Activated T-cell treated with anti-CD3 and anti-CD28 coated beads for 1 hour (primary cell): ENCODE measurements around the gene ECE1.
"Not testable (repeated sequence)": the region's sequence is repeated elsewhere in the genome, so short reads cannot be mapped to it uniquely, and the experiment has no call there.

Experiments
- DNase-seq: peaks from one replicate; pipeline ENCODE4 v3.0.0-alpha.2; 2020; ENCODE audit warnings: low read depth

ECE1 gene

GRCh38 chr1:21220815-21221214, 69.4 kb downstream of the ECE1 start:
- DNase-seq: no peak

- DNase-seq: no peak
Measured at GRCh38 chr1:21219674-21220073, 70.6 kb downstream of the ECE1 start.

GRCh38 chr1:21217812-21218596, 72.3 kb downstream of the ECE1 start:
- peak; percentile 20 for DNase-seq

- DNase-seq: peak; percentile 53
Measured at GRCh38 chr1:21216835-21217811, 73.1 kb downstream of the ECE1 start.

GRCh38 chr1:21212126-21212525, 78.1 kb downstream of the ECE1 start:
- DNase-seq: no peak

- not testable (repeated sequence) for DNase-seq
Measured at GRCh38 chr1:21208137-21208700, 82.0 kb downstream of the ECE1 start.

- no peak for DNase-seq
Measured at GRCh38 chr1:21206117-21206516, 84.1 kb downstream of the ECE1 start.

- DNase-seq: no peak
Measured at GRCh38 chr1:21205416-21205815, 84.8 kb downstream of the ECE1 start.

GRCh38 chr1:21201650-21202049, 88.6 kb downstream of the ECE1 start:
- DNase-seq: no peak

DNA sequence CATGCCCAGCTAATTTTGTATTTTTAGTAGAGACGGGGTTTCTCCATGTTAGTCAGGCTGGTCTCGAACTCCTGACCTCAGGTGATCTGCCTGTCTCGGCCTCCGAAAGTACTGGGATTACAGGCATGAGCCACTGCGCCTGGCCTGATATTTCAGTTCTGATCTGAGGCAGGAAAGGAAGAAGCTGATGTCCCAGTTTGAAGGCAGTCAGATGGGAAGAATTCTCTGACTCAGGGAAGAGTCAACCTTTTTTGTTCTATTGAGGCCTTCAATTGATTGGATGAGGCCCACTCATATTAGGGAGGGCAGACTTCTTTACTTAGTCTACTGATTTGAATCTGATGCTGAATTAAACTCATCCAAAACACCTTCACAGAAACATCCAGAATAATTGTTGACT, 89.0 kb downstream of the ECE1 start:
- not testable (repeated sequence) for DNase-seq

- DNase-seq: no peak
Measured at GRCh38 chr1:21200767-21201166, 89.5 kb downstream of the ECE1 start.

- no peak for DNase-seq
Measured at GRCh38 chr1:21198929-21199328, 91.3 kb downstream of the ECE1 start.

GRCh38 chr1:21192871-21193270, 97.4 kb downstream of the ECE1 start:
- no peak for DNase-seq

DNA sequence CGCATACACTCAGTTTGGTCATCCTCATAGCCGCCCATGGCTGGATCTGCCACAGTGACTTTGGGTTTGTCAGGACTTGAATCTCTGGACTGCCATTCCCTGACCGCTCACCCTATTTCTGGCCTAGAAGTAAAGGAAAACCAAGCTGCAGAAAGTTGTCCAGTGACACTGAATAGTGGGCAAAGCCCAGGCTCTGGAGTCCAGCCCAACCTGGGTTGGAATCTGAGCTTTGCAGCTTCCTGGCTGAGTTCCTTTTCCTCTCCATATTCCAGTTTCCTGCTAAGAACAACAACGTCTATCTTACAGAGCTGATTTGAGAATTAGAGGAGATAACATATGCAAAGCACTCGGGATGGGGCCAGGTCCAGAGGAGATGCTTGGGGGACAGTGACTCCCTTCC, 98.0 kb downstream of the ECE1 start:
- DNase-seq: no peak

- DNase-seq: not testable (repeated sequence)
Measured at GRCh38 chr1:21190771-21191170, 99.5 kb downstream of the ECE1 start.

DNA sequence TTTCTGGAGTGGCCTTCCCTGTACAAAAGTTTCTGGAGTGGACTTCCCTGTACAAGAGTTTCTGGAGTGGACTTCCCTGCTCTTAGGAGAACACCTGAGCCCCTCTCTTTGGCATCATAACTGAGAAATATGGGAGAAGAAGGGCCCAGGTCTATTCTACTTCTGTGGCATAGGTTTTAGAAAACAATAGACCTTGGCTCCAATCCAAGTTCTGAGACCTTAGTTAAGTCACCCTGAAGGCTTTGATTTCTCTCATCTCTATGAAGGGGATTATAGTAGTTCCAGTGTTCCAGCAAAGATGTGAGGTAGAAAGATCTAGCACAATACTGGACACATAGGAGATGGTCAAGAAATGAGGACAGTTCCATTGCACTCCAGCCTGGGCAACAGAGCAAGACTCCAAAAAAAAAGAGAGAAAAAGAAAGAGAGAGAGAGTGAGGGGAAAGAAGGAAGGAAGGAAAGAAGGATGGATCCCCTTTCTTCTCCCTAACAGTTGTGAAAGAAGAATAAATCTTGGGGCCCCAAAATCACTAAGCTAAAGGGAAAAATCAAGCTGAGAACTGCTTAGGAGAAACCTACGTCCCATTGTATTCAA, 100.3 kb downstream of the ECE1 start:
- DNase-seq: no peak

DNA sequence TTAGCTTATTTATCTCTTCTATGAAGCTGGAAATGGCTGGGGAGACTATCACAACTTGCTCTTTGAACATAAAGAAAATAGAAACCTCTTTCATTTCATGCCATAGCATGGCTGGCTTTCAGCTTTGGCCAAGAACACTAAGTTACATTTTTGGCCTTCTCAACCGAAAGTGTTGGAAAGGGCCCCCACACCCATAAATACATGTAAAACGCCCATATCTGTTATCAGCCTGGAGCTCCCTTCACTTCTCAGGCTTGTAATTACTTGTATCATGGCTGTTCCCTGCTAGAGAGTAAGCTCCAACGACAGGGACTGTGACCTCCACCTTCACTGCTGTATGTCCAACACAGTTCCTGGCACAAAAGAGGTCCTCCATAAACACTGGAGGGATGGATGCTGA, 100.8 kb downstream of the ECE1 start:
- DNase-seq: no peak

- DNase-seq: no peak
Measured at GRCh38 chr1:21188235-21188634, 102.0 kb downstream of the ECE1 start.

- DNase-seq: no peak
Measured at GRCh38 chr1:21185221-21185731, 105.0 kb downstream of the ECE1 start.

- DNase-seq: no peak
Measured at GRCh38 chr1:21184276-21184675, 106.0 kb downstream of the ECE1 start.

- DNase-seq: no peak
Measured at GRCh38 chr1:21182181-21182731, 108.0 kb downstream of the ECE1 start.

DNA sequence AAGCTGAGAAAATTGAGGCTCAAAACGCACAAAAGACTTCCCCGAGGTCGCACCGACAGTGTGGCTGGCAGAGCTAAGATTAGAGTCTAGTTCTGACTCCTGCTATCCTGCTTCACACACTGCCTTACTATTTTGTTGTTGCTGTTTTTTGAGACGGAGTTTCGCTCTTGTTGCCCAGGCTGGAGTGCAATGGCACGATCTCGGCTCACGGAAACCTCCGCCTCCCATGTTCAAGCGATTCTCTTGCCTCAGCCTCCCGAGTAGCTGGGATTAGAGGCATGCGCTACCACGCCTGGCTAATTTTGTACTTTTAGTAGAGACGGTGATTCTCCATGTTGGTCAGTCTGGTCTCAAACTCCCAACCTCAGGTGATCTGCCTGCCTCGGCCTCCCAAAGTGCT, 112.0 kb downstream of the ECE1 start:
- DNase-seq: not testable (repeated sequence)
